ENCODE data around the gene TMEM175. TPM values are rescaled to one million over a fixed set of nuclear protein-coding genes. Genes with fewer than 3 reads are reported as not detected.

TMEM175 gene
- total RNA-seq, 1 experiment from 2014 or later = 18.5 TPM

DNA sequence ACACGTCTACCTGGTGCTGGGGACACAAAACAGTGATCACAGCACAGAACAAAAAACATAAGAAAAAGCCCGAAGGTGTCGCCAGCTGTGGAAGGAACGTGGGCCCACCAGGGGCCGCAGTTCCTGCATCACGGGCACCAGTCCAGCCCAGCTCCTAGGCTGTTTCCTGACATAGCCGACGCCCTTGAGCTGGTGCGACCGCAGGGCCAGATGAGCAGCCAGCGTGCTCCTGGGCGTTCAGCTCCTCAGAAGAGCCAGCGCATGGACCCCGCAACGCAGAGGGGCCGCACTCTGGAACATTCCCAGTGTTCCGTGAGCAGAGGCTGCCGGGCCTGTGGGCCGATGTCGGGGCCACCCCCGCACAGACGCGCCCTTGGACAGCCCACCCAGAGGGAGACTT is 44.2 kb upstream of the TMEM175 start:
- TF ChIP-seq, protein P1, sequence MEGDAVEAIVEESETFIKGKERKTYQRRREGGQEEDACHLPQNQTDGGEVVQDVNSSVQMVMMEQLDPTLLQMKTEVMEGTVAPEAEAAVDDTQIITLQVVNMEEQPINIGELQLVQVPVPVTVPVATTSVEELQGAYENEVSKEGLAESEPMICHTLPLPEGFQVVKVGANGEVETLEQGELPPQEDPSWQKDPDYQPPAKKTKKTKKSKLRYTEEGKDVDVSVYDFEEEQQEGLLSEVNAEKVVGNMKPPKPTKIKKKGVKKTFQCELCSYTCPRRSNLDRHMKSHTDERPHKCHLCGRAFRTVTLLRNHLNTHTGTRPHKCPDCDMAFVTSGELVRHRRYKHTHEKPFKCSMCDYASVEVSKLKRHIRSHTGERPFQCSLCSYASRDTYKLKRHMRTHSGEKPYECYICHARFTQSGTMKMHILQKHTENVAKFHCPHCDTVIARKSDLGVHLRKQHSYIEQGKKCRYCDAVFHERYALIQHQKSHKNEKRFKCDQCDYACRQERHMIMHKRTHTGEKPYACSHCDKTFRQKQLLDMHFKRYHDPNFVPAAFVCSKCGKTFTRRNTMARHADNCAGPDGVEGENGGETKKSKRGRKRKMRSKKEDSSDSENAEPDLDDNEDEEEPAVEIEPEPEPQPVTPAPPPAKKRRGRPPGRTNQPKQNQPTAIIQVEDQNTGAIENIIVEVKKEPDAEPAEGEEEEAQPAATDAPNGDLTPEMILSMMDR (conservative IDR thresholded peaks at IDR 0.05; ENCODE audit: low read depth, low read length) = no peak
- TF ChIP-seq EZH2phosphoT487 (IDR thresholded peaks at IDR 0.05; ENCODE audit: borderline replicate concordance, low read length) (no peak), EZH2 (IDR thresholded peaks at IDR 0.05; ENCODE audit: low read length, unreplicated experiment) (no peak)
- no peak overlapping the region for H2AFZ ChIP-seq (ENCODE audit: low read length)
- no TSS peak for BruUV-seq (replicated peaks)
- no peak overlapping the region for H3K4me2 ChIP-seq (ENCODE audit: low read length)
- DNase-seq = no peak
- intact Hi-C loops (cut with micrococcal nuclease) = no loop called here
- no peak overlapping the region for H3K4me3 ChIP-seq (ENCODE audit: low read length)
- H3K27ac ChIP-seq (ENCODE audit: low read length) = no peak overlapping the region
- H3K9me2 ChIP-seq (replicated peaks; ENCODE audit: low read length) = no peaks in the 10 kb centered on the region
- H3F3A ChIP-seq (ENCODE audit: low read length, unreplicated experiment) = no peaks in the 10 kb centered on the region
- 0 out of 2 replicates have a peak, but pooled peaks cover 5% of the 10 kb centered on the region for H3K36me3 ChIP-seq (ENCODE audit: low read depth, low read length)
- POLR2A ChIA-PET (ENCODE audit: unreplicated experiment) = no interaction called here
- ATAC-seq = no peak
- CTCF ChIA-PET = no interaction called here
- H3K4me1 ChIP-seq (ENCODE audit: insufficient read depth, low read length) = no peaks in the 10 kb centered on the region
- no peaks in the 10 kb centered on the region for H4K20me1 ChIP-seq (ENCODE audit: low read length)
- H3K79me2 ChIP-seq (ENCODE audit: low read length) = no peaks in the 10 kb centered on the region
- H3K9me3 ChIP-seq (ENCODE audit: low read length) = no peaks in the 10 kb centered on the region
- no peak overlapping the region for H3K9ac ChIP-seq (ENCODE audit: low read length)
- H3K27me3 ChIP-seq (ENCODE audit: low read length) = no peaks in the 10 kb centered on the region

DNA sequence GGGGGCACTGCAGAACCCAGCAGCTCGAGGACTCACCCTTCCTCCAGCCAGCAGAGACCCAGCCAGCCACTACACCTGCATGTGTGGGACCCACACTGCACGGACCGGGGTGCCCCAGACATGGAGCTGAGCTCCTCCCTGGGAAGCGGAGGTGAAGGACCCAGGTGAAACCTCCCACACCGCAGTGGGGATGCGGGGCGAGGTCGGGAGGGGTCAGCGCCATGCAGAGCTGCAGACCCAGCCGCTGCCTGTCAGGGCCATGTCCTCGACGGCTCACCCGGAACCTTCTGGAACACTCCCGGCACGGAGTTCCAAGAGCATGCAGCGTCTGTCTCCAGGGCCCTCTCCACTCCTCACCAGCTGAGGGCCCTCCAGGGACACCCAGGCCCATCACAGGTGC is 42.7 kb upstream of the TMEM175 start:
- H3K9me2 ChIP-seq (replicated peaks; ENCODE audit: low read length) = no peaks in the 10 kb centered on the region
- DNase-seq = no peak
- no peak overlapping the region for H3K4me2 ChIP-seq (ENCODE audit: low read length)
- H3K79me2 ChIP-seq (ENCODE audit: low read length) = no peaks in the 10 kb centered on the region
- H2AFZ ChIP-seq (ENCODE audit: low read length) = no peak overlapping the region
- POLR2A ChIA-PET (ENCODE audit: unreplicated experiment) = no interaction called here
- H3F3A ChIP-seq (ENCODE audit: low read length, unreplicated experiment) = no peaks in the 10 kb centered on the region
- H3K4me3 ChIP-seq (ENCODE audit: low read length) = no peak overlapping the region
- H3K27ac ChIP-seq (ENCODE audit: low read length) = no peak overlapping the region
- no peaks in the 10 kb centered on the region for H3K9me3 ChIP-seq (ENCODE audit: low read length)
- CTCF ChIA-PET = no interaction called here
- no peak overlapping the region for H3K9ac ChIP-seq (ENCODE audit: low read length)
- no peaks in the 10 kb centered on the region for H4K20me1 ChIP-seq (ENCODE audit: low read length)
- no peak for TF ChIP-seq EZH2phosphoT487 (IDR thresholded peaks at IDR 0.05; ENCODE audit: borderline replicate concordance, low read length)
- TF ChIP-seq EZH2 (IDR thresholded peaks at IDR 0.05; ENCODE audit: low read length, unreplicated experiment) = no peak
- TF ChIP-seq, protein P1 (conservative IDR thresholded peaks at IDR 0.05; ENCODE audit: low read depth, low read length) = no peak
- H3K4me1 ChIP-seq (ENCODE audit: insufficient read depth, low read length) = no peaks in the 10 kb centered on the region
- no peaks in the 10 kb centered on the region for H3K27me3 ChIP-seq (ENCODE audit: low read length)
- 0 out of 2 replicates have a peak, but pooled peaks cover 5% of the 10 kb centered on the region for H3K36me3 ChIP-seq (ENCODE audit: low read depth, low read length)
- no peak for ATAC-seq
- BruUV-seq (replicated peaks) = no TSS peak
- intact Hi-C loops (cut with micrococcal nuclease) = no loop called here

DNA sequence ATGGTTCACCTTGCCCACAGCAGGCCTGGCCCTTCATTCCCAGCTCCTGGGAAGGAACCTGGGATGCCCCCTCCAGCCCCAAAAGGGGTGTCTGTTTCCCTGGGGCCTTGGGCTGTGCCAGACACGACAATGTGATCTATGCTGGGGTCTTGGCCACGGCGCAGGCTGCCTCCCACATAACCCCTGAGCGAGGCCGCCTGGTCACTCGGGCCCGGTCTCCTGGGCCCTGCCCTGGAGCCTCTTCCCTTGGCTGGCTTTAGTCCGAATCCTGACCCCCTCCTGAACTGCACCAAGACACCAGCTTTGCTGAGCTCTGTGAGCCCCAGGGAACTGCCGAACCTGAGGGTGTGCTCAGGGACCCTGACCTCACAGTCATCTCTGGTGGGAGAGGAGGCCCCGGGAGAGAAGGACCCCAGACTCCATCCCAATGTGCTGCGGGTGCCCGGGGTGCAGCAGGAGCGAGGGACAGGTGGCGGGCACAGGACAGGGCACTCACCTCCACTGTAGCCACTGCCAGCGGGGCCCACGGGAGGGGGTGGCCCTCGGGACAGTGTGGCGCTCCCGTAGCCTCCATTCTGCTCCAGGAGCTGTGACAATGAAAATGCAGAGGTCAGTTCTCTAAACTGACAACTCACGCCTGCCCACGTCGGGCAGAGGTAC is 42.1 kb upstream of the TMEM175 start:
- no peaks in the 10 kb centered on the region for H4K20me1 ChIP-seq (ENCODE audit: low read length)

More for the DNA sequence above, 42.1 kb upstream of the TMEM175 start:
- H3K9me2 ChIP-seq (replicated peaks; ENCODE audit: low read length) = no peaks in the 10 kb centered on the region
- no peaks in the 10 kb centered on the region for H3K79me2 ChIP-seq (ENCODE audit: low read length)
- no peaks in the 10 kb centered on the region for H3K4me1 ChIP-seq (ENCODE audit: insufficient read depth, low read length)
- H3F3A ChIP-seq (ENCODE audit: low read length, unreplicated experiment) = no peaks in the 10 kb centered on the region
- H3K9me3 ChIP-seq (ENCODE audit: low read length) = no peaks in the 10 kb centered on the region
- TF ChIP-seq EZH2 (IDR thresholded peaks at IDR 0.05; ENCODE audit: low read length, unreplicated experiment) (no peak), EZH2phosphoT487 (IDR thresholded peaks at IDR 0.05; ENCODE audit: borderline replicate concordance, low read length) (no peak)
- TF ChIP-seq, protein P1 (conservative IDR thresholded peaks at IDR 0.05; ENCODE audit: low read depth, low read length) = no peak
- H3K4me3 ChIP-seq (ENCODE audit: low read length) = no peak overlapping the region
- H3K27me3 ChIP-seq (ENCODE audit: low read length) = no peaks in the 10 kb centered on the region
- no peak overlapping the region for H3K9ac ChIP-seq (ENCODE audit: low read length)
- 0 out of 2 replicates have a peak, but pooled peaks cover 5% of the 10 kb centered on the region for H3K36me3 ChIP-seq (ENCODE audit: low read depth, low read length)
- ChIA-PET POLR2A (ENCODE audit: unreplicated experiment) (no interaction called here), CTCF (interaction anchor here (0.6 kb wide), 1 partner anchor 108 kb away, joined by 3 read pairs; no protein-coding TSS in a partner anchor)
- H3K27ac ChIP-seq (ENCODE audit: low read length) = no peak overlapping the region
- no TSS peak for BruUV-seq (replicated peaks)
- ATAC-seq (no peak), DNase-seq (no peak)
- intact Hi-C loops (cut with micrococcal nuclease) = no loop called here
- no peak overlapping the region for H2AFZ ChIP-seq (ENCODE audit: low read length)
- H3K4me2 ChIP-seq (ENCODE audit: low read length) = no peak overlapping the region

Measured in PC-3 (cell line).